ENCODE results near the gene SYNGR1.
A peak's percentile ranks its signal among the peaks of the same experiment; 100 is the strongest.

The SYNGR1 gene

GRCh38 chr22:39317084-39317774 lies 32.6 kb upstream of the SYNGR1 start:
- Histone ChIP-seq H4K8ac (ENCODE audit: low read length) (no peak overlapping the region), H3K23ac (ENCODE audit: low read length in 2 of 2) (peak overlapping the region in 1 of 2 experiments; percentile 30), H3K9me3 (ENCODE audit: control insufficient read depth, low read length) (no peaks in the 10 kb centered on the region), H3K4ac (ENCODE audit: low read depth in 1 of 2, low read length in 2 of 2) (no peak overlapping the region), H3K4me3 (ENCODE audit: insufficient read depth in 1 of 2, low read depth in 1 of 2, low read length in 2 of 2) (peak overlapping the region; percentile 51 to 99), H4K91ac (ENCODE audit: low read length) (no peak overlapping the region), H3K4me1 (ENCODE audit: control insufficient read depth, insufficient read depth, low read depth, low read length) (peaks cover 36% of the 10 kb centered on the region), H2BK120ac (ENCODE audit: low read depth, low read length) (no peak overlapping the region), H3K36me3 (ENCODE audit: control insufficient read depth in 1 of 2, insufficient read depth in 2 of 2, low read depth in 1 of 2, low read length in 2 of 2) (peaks cover 52 to 65% of the 10 kb centered on the region in 2 experiments), H2BK15ac (ENCODE audit: low read depth, poor library complexity, severe bottlenecking) (no peak overlapping the region), H3K4me2 (ENCODE audit: low read length, poor library complexity, severe bottlenecking) (peak overlapping the region; percentile 94), H2AK5ac (ENCODE audit: low read length, severe bottlenecking) (no peak overlapping the region), H3K9ac (ENCODE audit: low read length) (peak overlapping the region; percentile 100), H3K14ac (ENCODE audit: low read length in 2 of 2) (no peak overlapping the region), H3K18ac (ENCODE audit: low read depth in 1 of 2, low read length in 2 of 2) (no peak overlapping the region), H3K79me1 (replicated peaks; ENCODE audit: low read length, poor library complexity, severe bottlenecking) (no peaks in the 10 kb centered on the region), H2BK5ac (ENCODE audit: low read depth, low read length, poor library complexity, severe bottlenecking) (no peak overlapping the region), H2BK12ac (ENCODE audit: low read length in 2 of 2) (no peak overlapping the region), H3K27ac (ENCODE audit: low read length, poor library complexity, severe bottlenecking) (peak overlapping the region; percentile 95), H3K27me3 (ENCODE audit: control insufficient read depth in 1 of 2, insufficient read depth in 1 of 2, low read length in 2 of 2) (no peaks in the 10 kb centered on the region), H2AFZ (ENCODE audit: low read depth, low read length) (no peak overlapping the region)
- DNase-seq, result peak; percentile 50
- WGBS, result 20% methylated on average over 9 of the region's 9 CpGs

- WGBS, result 5% methylated on average over 8 of the region's 9 CpGs
These were observed 31.9 kb upstream of the SYNGR1 start for GRCh38 chr22:39317775-39318506.

GRCh38 chr22:39318507-39319283 lies 31.1 kb upstream of the SYNGR1 start:
- Histone ChIP-seq H2BK12ac (ENCODE audit: low read length in 2 of 2) (peak overlapping the region in 1 of 2 experiments; percentile 60), H3K4me2 (ENCODE audit: low read length, poor library complexity, severe bottlenecking) (peak overlapping the region; percentile 94), H4K91ac (ENCODE audit: low read length) (peak overlapping the region; percentile 83), H2BK120ac (ENCODE audit: low read depth, low read length) (peak overlapping the region; percentile 61), H4K8ac (ENCODE audit: low read length) (peak overlapping the region; percentile 92), H3K18ac (ENCODE audit: low read depth in 1 of 2, low read length in 2 of 2) (peak overlapping the region; percentile 83 to 98), H2BK15ac (ENCODE audit: low read depth, poor library complexity, severe bottlenecking) (no peak overlapping the region), H3K9ac (ENCODE audit: low read length) (peak overlapping the region; percentile 100), H3K23ac (ENCODE audit: low read length in 2 of 2) (no peak overlapping the region), H3K79me1 (replicated peaks; ENCODE audit: low read length, poor library complexity, severe bottlenecking) (no peaks in the 10 kb centered on the region), H3K14ac (ENCODE audit: low read length in 2 of 2) (peak overlapping the region in 1 of 2 experiments; percentile 93), H3K36me3 (ENCODE audit: control insufficient read depth in 1 of 2, insufficient read depth in 2 of 2, low read depth in 1 of 2, low read length in 2 of 2) (peaks cover 37 to 50% of the 10 kb centered on the region in 2 experiments), H3K9me3 (ENCODE audit: control insufficient read depth, low read length) (no peaks in the 10 kb centered on the region), H3K4me1 (ENCODE audit: control insufficient read depth, insufficient read depth, low read depth, low read length) (peaks cover 24% of the 10 kb centered on the region), H3K4me3 (ENCODE audit: insufficient read depth in 1 of 2, low read depth in 1 of 2, low read length in 2 of 2) (peak overlapping the region; percentile 84 to 99), H2AFZ (ENCODE audit: low read depth, low read length) (no peak overlapping the region), H3K4ac (ENCODE audit: low read depth in 1 of 2, low read length in 2 of 2) (peak overlapping the region; percentile 78 to 81), H3K27me3 (ENCODE audit: control insufficient read depth in 1 of 2, insufficient read depth in 1 of 2, low read length in 2 of 2) (no peaks in the 10 kb centered on the region), H2BK5ac (ENCODE audit: low read depth, low read length, poor library complexity, severe bottlenecking) (peak overlapping the region; percentile 61), H2AK5ac (ENCODE audit: low read length, severe bottlenecking) (peak overlapping the region; percentile 72), H3K27ac (ENCODE audit: low read length, poor library complexity, severe bottlenecking) (peak overlapping the region; percentile 95)
- DNase-seq, result no peak
- 0% methylated on average over 23 of the region's 26 CpGs for WGBS

More at GRCh38 chr22:39317775-39318506, 31.9 kb upstream of the SYNGR1 start:
- H3K4me2 ChIP-seq (ENCODE audit: low read length, poor library complexity, severe bottlenecking), result peak overlapping the region; percentile 94
- H3K36me3 ChIP-seq (ENCODE audit: control insufficient read depth in 1 of 2, insufficient read depth in 2 of 2, low read depth in 1 of 2, low read length in 2 of 2), result peaks cover 45 to 58% of the 10 kb centered on the region in 2 experiments
- no peak overlapping the region for H2BK12ac ChIP-seq (ENCODE audit: low read length in 2 of 2)
- peak overlapping the region; percentile 84 to 99 for H3K4me3 ChIP-seq (ENCODE audit: insufficient read depth in 1 of 2, low read depth in 1 of 2, low read length in 2 of 2)
- peaks cover 31% of the 10 kb centered on the region for H3K4me1 ChIP-seq (ENCODE audit: control insufficient read depth, insufficient read depth, low read depth, low read length)
- peak overlapping the region; percentile 95 for H3K27ac ChIP-seq (ENCODE audit: low read length, poor library complexity, severe bottlenecking)
- peak; percentile 68 for DNase-seq
- H3K27me3 ChIP-seq (ENCODE audit: control insufficient read depth in 1 of 2, insufficient read depth in 1 of 2, low read length in 2 of 2), result no peaks in the 10 kb centered on the region
- H3K79me1 ChIP-seq (replicated peaks; ENCODE audit: low read length, poor library complexity, severe bottlenecking), result no peaks in the 10 kb centered on the region
- H3K4ac ChIP-seq (ENCODE audit: low read depth in 1 of 2, low read length in 2 of 2), result no peak overlapping the region
- no peak overlapping the region for H4K8ac ChIP-seq (ENCODE audit: low read length)
- no peak overlapping the region for H2BK120ac ChIP-seq (ENCODE audit: low read depth, low read length)
- no peak overlapping the region for H2AFZ ChIP-seq (ENCODE audit: low read depth, low read length)
- H3K14ac ChIP-seq (ENCODE audit: low read length in 2 of 2), result no peak overlapping the region
- H3K18ac ChIP-seq (ENCODE audit: low read depth in 1 of 2, low read length in 2 of 2), result no peak overlapping the region
- no peak overlapping the region for H2BK15ac ChIP-seq (ENCODE audit: low read depth, poor library complexity, severe bottlenecking)
- no peak overlapping the region for H2BK5ac ChIP-seq (ENCODE audit: low read depth, low read length, poor library complexity, severe bottlenecking)
- H3K23ac ChIP-seq (ENCODE audit: low read length in 2 of 2), result peak overlapping the region in 1 of 2 experiments; percentile 30
- no peak overlapping the region for H4K91ac ChIP-seq (ENCODE audit: low read length)
- no peaks in the 10 kb centered on the region for H3K9me3 ChIP-seq (ENCODE audit: control insufficient read depth, low read length)
- H2AK5ac ChIP-seq (ENCODE audit: low read length, severe bottlenecking), result no peak overlapping the region
- H3K9ac ChIP-seq (ENCODE audit: low read length), result peak overlapping the region; percentile 100
